Measurements from ENCODE around the gene BRD4. TPM values are rescaled to one million over a fixed set of nuclear protein-coding genes. Genes with fewer than 3 reads are reported as not detected.
A peak's percentile ranks its signal among the peaks of the same experiment; 100 is the strongest.

Gene BRD4
- total and polyA plus RNA-seq, 2 donors (not counting 1 experiment from before 2014, with no cell fraction given) = 9.9 to 20.1 TPM

GRCh38 chr19:15201374-15202023 lies 130.8 kb downstream of the BRD4 start:
- DNase-seq (ENCODE audit: low read depth in 2 of 2) = no peak
- Histone ChIP-seq H3K27ac (ENCODE audit: insufficient read depth, low read length) (no peak overlapping the region), H2AFZ (ENCODE audit: low read length) (peak overlapping the region; percentile 44), H3K4me3 (replicated peaks in 1 of 4; ENCODE audit: control extremely low read depth in 1 of 4, insufficient read depth in 1 of 4, low read depth in 3 of 4, low read length in 4 of 4) (peak overlapping the region in 1 of 4 experiments; percentile 42), H3K4me2 (ENCODE audit: extremely low read depth, insufficient read depth, low read length) (no peak overlapping the region), H3K27me3 (ENCODE audit: control insufficient read depth, insufficient read depth, low read length) (no peaks in the 10 kb centered on the region), H3K79me2 (ENCODE audit: control insufficient read depth, insufficient read depth, low read length) (no peaks in the 10 kb centered on the region), H4K20me1 (ENCODE audit: control insufficient read depth, extremely low read depth, insufficient read depth, low read length) (no peaks in the 10 kb centered on the region), H3K36me3 (ENCODE audit: control insufficient read depth, insufficient read depth, low read length) (no peaks in the 10 kb centered on the region), H3K4me1 (ENCODE audit: control insufficient read depth, extremely low read depth, insufficient read depth, low read length) (peaks cover 6% of the 10 kb centered on the region), H3K9ac (ENCODE audit: insufficient read depth, low read length) (no peak overlapping the region), H3K9me3 (ENCODE audit: control insufficient read depth, insufficient read depth, low read depth, low read length) (no peaks in the 10 kb centered on the region)
- TF ChIP-seq EZH2 (IDR thresholded peaks at IDR 0.05; ENCODE audit: low read length, missing control alignments) (no peak), CTCF (conservative IDR thresholded peaks at IDR 0.05 in 1 of 2, IDR thresholded peaks at IDR 0.05 in 1 of 2; ENCODE audit: low read depth in 1 of 2, low read length in 2 of 2) (no peak)

GRCh38 chr19:15200553-15201364 lies 131.6 kb downstream of the BRD4 start, which contains the start of gene NOTCH3:
Gene NOTCH3, minus strand, starts transcription at chr19:15200995. Its CDS starts 90 bp downstream, at chr19:15200905.
- no peaks in the 10 kb centered on the region for H3K36me3 ChIP-seq (ENCODE audit: control insufficient read depth, insufficient read depth, low read length)
- H3K27ac ChIP-seq (ENCODE audit: insufficient read depth, low read length) = peak within 1 kb of the TSS; percentile 27
- no peaks in the 10 kb centered on the region for H3K27me3 ChIP-seq (ENCODE audit: control insufficient read depth, insufficient read depth, low read length)
- H3K4me2 ChIP-seq (ENCODE audit: extremely low read depth, insufficient read depth, low read length) = peak within 1 kb of the TSS; percentile 90
- peak within 1 kb of the TSS; percentile 82 for H3K9ac ChIP-seq (ENCODE audit: insufficient read depth, low read length)
- no peak for TF ChIP-seq EZH2 (IDR thresholded peaks at IDR 0.05; ENCODE audit: low read length, missing control alignments)
- no peak for TF ChIP-seq CTCF (conservative IDR thresholded peaks at IDR 0.05 in 1 of 2, IDR thresholded peaks at IDR 0.05 in 1 of 2; ENCODE audit: low read depth in 1 of 2, low read length in 2 of 2)
- no peak for DNase-seq (ENCODE audit: low read depth in 2 of 2)
- peaks cover 10% of the 10 kb centered on the region for H3K4me1 ChIP-seq (ENCODE audit: control insufficient read depth, extremely low read depth, insufficient read depth, low read length)
- H3K4me3 ChIP-seq (replicated peaks in 1 of 4; ENCODE audit: control extremely low read depth in 1 of 4, insufficient read depth in 1 of 4, low read depth in 3 of 4, low read length in 4 of 4) = peak within 1 kb of the TSS; percentile 53 to 72 (median 56)
- H3K9me3 ChIP-seq (ENCODE audit: control insufficient read depth, insufficient read depth, low read depth, low read length) = no peaks in the 10 kb centered on the region
- peak within 1 kb of the TSS; percentile 44 for H2AFZ ChIP-seq (ENCODE audit: low read length)
- H4K20me1 ChIP-seq (ENCODE audit: control insufficient read depth, extremely low read depth, insufficient read depth, low read length) = no peaks in the 10 kb centered on the region
- H3K79me2 ChIP-seq (ENCODE audit: control insufficient read depth, insufficient read depth, low read length) = no peaks in the 10 kb centered on the region

All from fibroblast of lung (primary cell).